Fibroblast of skin of back (primary cell): ENCODE data around the gene CXCL10.

Experiments used
- DNase-seq: peaks from one replicate; pipeline ENCODE4 v3.0.0-alpha.2; 2013

The CXCL10 gene

DNA sequence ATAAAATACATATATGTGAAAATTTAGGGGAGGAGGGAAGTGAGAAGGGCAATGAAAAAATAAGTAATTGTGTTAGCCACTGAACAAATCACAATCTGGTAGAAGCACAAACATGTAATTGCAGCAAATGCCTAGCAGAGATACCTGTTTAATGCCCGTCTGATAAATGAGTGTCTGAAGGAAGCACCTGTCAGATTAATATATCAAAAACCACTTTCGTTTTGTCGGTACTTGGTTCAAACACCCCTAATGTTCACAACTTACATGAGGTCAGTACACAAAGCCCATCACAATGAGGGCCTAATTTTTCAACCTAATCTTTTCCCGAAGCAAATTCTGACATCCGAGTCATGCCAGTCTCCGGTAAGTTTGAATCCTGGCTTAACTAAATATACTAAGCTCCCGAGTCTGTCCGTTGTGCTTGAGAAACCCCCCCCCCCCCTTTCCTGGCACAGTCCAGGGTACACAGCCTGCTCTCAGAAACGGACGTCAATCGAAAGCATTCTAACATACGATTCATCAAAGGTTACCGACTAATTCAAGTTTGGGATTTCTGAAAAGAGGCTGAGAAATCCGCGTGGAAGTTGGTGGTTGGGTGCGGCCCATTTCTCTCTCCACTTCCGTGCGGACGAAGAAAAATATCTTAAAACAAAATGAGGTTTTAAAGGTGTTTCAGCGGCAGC is 33.3 kb downstream of the CXCL10 start:
- DNase-seq = no peak

DNA sequence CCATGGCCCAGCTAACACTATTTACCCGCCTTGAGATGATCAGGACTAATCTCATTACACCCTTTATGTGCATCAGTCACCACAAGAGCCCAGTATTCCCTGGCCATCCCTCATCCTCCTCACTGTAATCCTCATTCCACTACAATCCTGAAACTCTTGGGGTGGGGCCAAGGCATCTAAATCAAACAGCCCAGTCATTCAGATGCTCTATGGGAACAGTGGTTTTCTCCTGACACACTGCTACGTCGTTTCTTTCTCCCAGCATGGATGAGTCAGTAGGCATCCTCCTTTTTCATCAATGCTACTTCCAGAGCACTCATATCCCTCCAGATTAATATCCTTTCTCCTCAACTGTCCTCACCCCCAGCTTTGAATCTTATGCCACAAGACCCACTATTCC is 38.2 kb downstream of the CXCL10 start:
- peak; percentile 82 for DNase-seq

DNA sequence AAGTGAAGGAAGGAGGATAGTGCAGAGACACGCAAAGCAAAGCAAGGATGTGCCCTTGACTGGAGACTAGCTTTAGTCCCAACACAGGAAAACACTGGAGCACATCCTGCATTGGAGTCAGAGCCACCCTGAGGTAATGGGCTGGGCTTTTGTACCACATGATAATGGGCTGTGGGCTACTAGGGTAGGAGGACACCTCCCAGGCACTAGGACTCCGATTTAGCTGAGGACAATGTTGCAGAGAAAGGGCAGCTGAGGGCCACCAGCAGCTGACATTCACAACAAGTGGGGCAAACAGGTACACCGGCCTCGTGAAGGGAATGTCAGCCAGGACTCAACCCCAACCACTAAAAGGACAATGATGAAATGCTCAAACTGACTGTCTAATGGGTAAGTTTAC is 42.7 kb downstream of the CXCL10 start:
- no peak for DNase-seq

DNA sequence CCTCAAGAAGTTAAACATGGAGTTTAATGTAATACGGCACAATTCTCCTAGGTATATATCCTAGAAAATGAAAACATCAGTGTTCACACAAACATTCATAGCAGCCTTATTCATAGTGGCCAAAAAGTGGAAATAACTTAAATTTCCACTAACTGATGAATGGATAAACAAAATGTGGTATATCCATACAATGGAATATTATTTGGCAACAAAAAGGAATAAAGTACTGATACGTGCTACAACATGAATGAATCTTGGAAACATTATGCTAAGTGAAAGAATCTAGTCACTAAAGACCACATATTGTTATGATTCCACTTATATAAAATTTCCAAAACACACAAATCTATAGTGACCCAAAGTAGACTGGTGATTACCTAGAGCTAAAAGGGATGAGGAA is 47.1 kb downstream of the CXCL10 start:
- no peak for DNase-seq

DNA sequence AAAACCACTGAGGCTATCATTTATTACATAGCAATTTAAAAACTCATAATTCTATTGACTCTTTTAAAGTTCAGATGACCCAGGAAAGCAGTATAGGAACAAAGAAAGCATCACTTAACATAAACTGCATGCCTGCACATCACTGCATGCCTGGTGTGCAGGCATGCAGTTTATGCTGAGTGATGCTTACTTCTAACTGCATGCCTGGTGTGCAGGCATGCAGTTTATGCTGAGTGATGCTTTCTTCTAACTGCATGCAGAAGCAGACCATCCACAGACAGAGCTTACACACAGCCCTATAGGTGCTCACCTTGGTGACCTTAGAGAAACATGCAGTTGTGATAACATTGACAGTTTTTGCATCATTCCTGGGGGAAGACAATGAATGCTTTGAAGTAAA is 49.5 kb downstream of the CXCL10 start:
- DNase-seq = no peak
